H1 (cell line): Measurements from ENCODE around the gene PROZ. TPM values are rescaled to one million over a fixed set of nuclear protein-coding genes. Genes with fewer than 3 reads are reported as not detected.

Experiments used
- CTCF ChIA-PET: fragments of 300-600 bp; sonication (Branson Sonifier 250); formaldehyde crosslinking; loops from one replicate; lab custom pipeline; 2021; ENCODE audit not compliant: partially characterized antibody; lab: Charles Lee
- POLR2A ChIA-PET: fragments of 300-600 bp; sonication (Branson Sonifier 250); formaldehyde crosslinking; loops from one replicate; lab custom pipeline; 2021; ENCODE audit warnings: inconsistent platforms; ENCODE audit not compliant: partially characterized antibody; lab: Charles Lee
- DNase-seq, 2 experiments: peaks; one replicate each; pipeline versions ENCODE4 v3.0.0 to v3.0.0-alpha.2; 2010 to 2022; ENCODE audit warnings: low spot score in 2 of 2, low read depth in 1 of 2, mixed read lengths in 1 of 2
- FAIRE-seq: peaks from 2 replicates; lab custom pipeline; 2011; peaks lifted over from hg19 to GRCh38; lab: Jason Lieb, UNC
- H2AFZ ChIP-seq: 2 replicates; pipeline ENCODE4 v1.8.1; 2012; ENCODE audit warnings: low read length, inconsistent platforms
- H2AK5ac ChIP-seq: 2 replicates; pipeline ENCODE4 v1.6.1; 2013; ENCODE audit warnings: low read depth, low read length
- H2BK120ac ChIP-seq: replicated peaks from 2 replicates; pipeline ENCODE3; 2013; ENCODE audit warnings: low read depth, low read length, inconsistent platforms
- H2BK12ac ChIP-seq: 2 replicates; pipeline ENCODE4 v1.6.1; 2013; ENCODE audit warnings: low read depth, low read length
- H2BK15ac ChIP-seq: 2 replicates; pipeline ENCODE4 v1.6.1; 2013; ENCODE audit warnings: low read length
- H2BK20ac ChIP-seq: 2 replicates; pipeline ENCODE4 v1.6.1; 2013; ENCODE audit warnings: low read length
- H2BK5ac ChIP-seq: 2 replicates; pipeline ENCODE4 v1.6.1; 2013; ENCODE audit warnings: low read depth, low read length
- H3K14ac ChIP-seq: 2 replicates; pipeline ENCODE4 v1.6.1; 2013; ENCODE audit warnings: inconsistent platforms; ENCODE audit not compliant: insufficient read length
- H3K18ac ChIP-seq: 2 replicates; pipeline ENCODE4 v1.6.1; 2013; ENCODE audit warnings: low read length; ENCODE audit errors: extremely low read depth
- H3K23ac ChIP-seq: 2 replicates; pipeline ENCODE4 v1.6.1; 2013; ENCODE audit warnings: inconsistent platforms; ENCODE audit not compliant: insufficient read length
- H3K23me2 ChIP-seq: 2 replicates; pipeline ENCODE4 v1.6.1; 2013; ENCODE audit warnings: low read depth, low read length
- H3K27ac ChIP-seq: 2 replicates; pipeline ENCODE4 v1.6.1; 2011; ENCODE audit warnings: low read depth, low read length, inconsistent platforms
- H3K27me3 ChIP-seq, 4 experiments: replicated peaks in 1 of 4; 1 replicate in 1 of 4; 2 replicates in 3 of 4; pipeline versions ENCODE4 v1.6.1 to v1.8.1; 2011 to 2013; ENCODE audit warnings: low read length in 3 of 4, mild to moderate bottlenecking in 3 of 4, inconsistent platforms in 2 of 4, mixed read lengths in 2 of 4, moderate library complexity in 1 of 4; ENCODE audit not compliant: control insufficient read depth in 3 of 4, insufficient read depth in 3 of 4; ENCODE audit errors: extremely low read depth in 1 of 4
- H3K36me3 ChIP-seq, 4 experiments: 2 replicates each; pipeline versions ENCODE4 v1.6.1 to v1.8.1; 2011 to 2013; ENCODE audit warnings: mild to moderate bottlenecking in 4 of 4, low read length in 3 of 4, moderate library complexity in 2 of 4, control low read depth in 1 of 4, inconsistent platforms in 1 of 4; ENCODE audit not compliant: insufficient read depth in 4 of 4, control insufficient read depth in 2 of 4
- H3K4ac ChIP-seq: replicated peaks from 2 replicates; pipeline ENCODE3; 2013; ENCODE audit warnings: low read length, low read depth, mixed read lengths, inconsistent platforms; ENCODE audit not compliant: insufficient read length
- H3K4me1 ChIP-seq, 4 experiments: replicated peaks in 1 of 4; 1 replicate in 1 of 4; 2 replicates in 3 of 4; pipeline versions ENCODE4 v1.6.1 to v1.8.1; 2011 to 2013; ENCODE audit warnings: low read length in 3 of 4, inconsistent platforms in 2 of 4, mixed read lengths in 1 of 4; ENCODE audit not compliant: insufficient read depth in 4 of 4, control insufficient read depth in 3 of 4
- H3K4me2 ChIP-seq, 2 experiments: 2 replicates each; pipeline versions ENCODE4 v1.6.1 to v1.8.1; 2011 to 2013; ENCODE audit warnings: low read depth in 2 of 2, low read length in 2 of 2, control low read depth in 1 of 2, inconsistent platforms in 1 of 2, mild to moderate bottlenecking in 1 of 2; ENCODE audit not compliant: insufficient read depth in 1 of 2
- H3K4me3 ChIP-seq, 4 experiments: fragments of 200-600, 300-600 bp in 1 of 4; sonication (generic), shearing (Covaris generic), sonication (Bioruptor Twin) in 1 of 4; 2 replicates each; pipeline versions ENCODE4 v1.5.1 to v1.8.1; 2011 to 2016; ENCODE audit warnings: low read length in 4 of 4, low read depth in 3 of 4, control low read depth in 2 of 4, inconsistent platforms in 2 of 4, mild to moderate bottlenecking in 2 of 4, mixed read lengths in 1 of 4, moderate library complexity in 1 of 4; ENCODE audit not compliant: insufficient read depth in 2 of 4; ENCODE audit errors: extremely low read depth in 1 of 4
- H3K56ac ChIP-seq: replicated peaks from 2 replicates; pipeline ENCODE3; 2013; ENCODE audit warnings: low read depth, mild to moderate bottlenecking, mixed read lengths, low read length, inconsistent platforms; ENCODE audit not compliant: insufficient read length
- H3K79me1 ChIP-seq: 2 replicates; pipeline ENCODE4 v1.6.1; 2013; ENCODE audit warnings: low read depth, low read length, control low read depth
- H3K79me2 ChIP-seq, 2 experiments: 2 replicates each; pipeline versions ENCODE4 v1.6.1 to v1.8.1; 2012 to 2013; ENCODE audit warnings: low read length in 2 of 2, mild to moderate bottlenecking in 2 of 2, inconsistent platforms in 1 of 2; ENCODE audit not compliant: insufficient read depth in 2 of 2, control insufficient read depth in 1 of 2
- H3K9ac ChIP-seq, 4 experiments: replicated peaks in 1 of 4; 1 replicate in 1 of 4; 2 replicates in 3 of 4; pipeline versions ENCODE4 v1.6.1 to v1.8.1; 2011 to 2013; ENCODE audit warnings: low read depth in 3 of 4, low read length in 3 of 4, control low read depth in 2 of 4, mild to moderate bottlenecking in 2 of 4, moderate library complexity in 2 of 4, inconsistent platforms in 1 of 4; ENCODE audit errors: extremely low read depth in 1 of 4
- H3K9me3 ChIP-seq, 2 experiments: 2 replicates each; pipeline versions ENCODE4 v1.6.1 to v1.8.1; 2012 to 2013; ENCODE audit warnings: mild to moderate bottlenecking in 2 of 2, moderate library complexity in 2 of 2, control low read depth in 1 of 2, inconsistent platforms in 1 of 2, low read depth in 1 of 2, low read length in 1 of 2, mixed read lengths in 1 of 2; ENCODE audit not compliant: insufficient read depth in 2 of 2
- H4K20me1 ChIP-seq, 2 experiments: replicated peaks in 1 of 2; 2 replicates each; pipeline versions ENCODE3 to v1.8.1; 2011 to 2013; ENCODE audit warnings: inconsistent platforms in 2 of 2, low read length in 2 of 2, mild to moderate bottlenecking in 1 of 2; ENCODE audit not compliant: insufficient read depth in 2 of 2, control insufficient read depth in 1 of 2
- H4K5ac ChIP-seq: 2 replicates; pipeline ENCODE4 v1.6.1; 2013; ENCODE audit warnings: low read length, low read depth, mixed read lengths, inconsistent platforms; ENCODE audit not compliant: insufficient read length
- H4K8ac ChIP-seq: 2 replicates; pipeline ENCODE4 v1.8.0; 2013; ENCODE audit warnings: mild to moderate bottlenecking, moderate library complexity, low read length, inconsistent platforms; ENCODE audit not compliant: insufficient read depth; ENCODE audit errors: extremely low read depth
- H4K91ac ChIP-seq: replicated peaks from 2 replicates; pipeline ENCODE3; 2013; ENCODE audit warnings: low read length, mixed read lengths, inconsistent platforms; ENCODE audit not compliant: insufficient read length
- BACH1 ChIP-seq: IDR thresholded peaks from 2 replicates; pipeline ENCODE4 v1.6.1; 2012; ENCODE audit warnings: low read length, improper control_type of control experiment
- FOSL1 ChIP-seq: IDR thresholded peaks from 2 replicates; pipeline ENCODE4 v1.6.1; 2011; ENCODE audit warnings: mild to moderate bottlenecking, low read depth, low read length, moderate library complexity; ENCODE audit not compliant: insufficient read depth
- HDAC2 ChIP-seq, 2 experiments: fragments of 300-600 bp in 1 of 2; sonication (generic) in 1 of 2; IDR thresholded peaks; 2 replicates each; pipeline ENCODE4 v1.6.1; 2011 to 2012; ENCODE audit warnings: low read depth in 2 of 2, low read length in 2 of 2, mild to moderate bottlenecking in 2 of 2, moderate library complexity in 2 of 2, borderline replicate concordance in 1 of 2, inconsistent platforms in 1 of 2
- POLR2A ChIP-seq, 2 experiments: IDR thresholded peaks; 1 replicate in 1 of 2; 2 replicates in 1 of 2; pipeline ENCODE4 v1.6.1; 2011; ENCODE audit warnings: low read depth in 2 of 2, low read length in 2 of 2, mild to moderate bottlenecking in 2 of 2; ENCODE audit errors: control extremely low read depth in 1 of 2
- RAD21 ChIP-seq, 2 experiments: IDR thresholded peaks in 1 of 2; conservative IDR thresholded peaks in 1 of 2; 2 replicates each; pipeline ENCODE4 v1.6.1; 2011; ENCODE audit warnings: low read depth in 2 of 2, low read length in 2 of 2, improper control_type of control experiment in 1 of 2, inconsistent platforms in 1 of 2, mild to moderate bottlenecking in 1 of 2, moderate library complexity in 1 of 2
- SRF ChIP-seq: IDR thresholded peaks from 2 replicates; pipeline ENCODE4 v1.6.1; 2011; ENCODE audit warnings: mild to moderate bottlenecking, low read depth, low read length, moderate library complexity
- TAF7 ChIP-seq: optimal IDR thresholded peaks from 2 replicates; pipeline ENCODE3; 2011; ENCODE audit warnings: low read depth, mild to moderate bottlenecking, inconsistent platforms, low read length, moderate library complexity, borderline replicate concordance
- TCF12 ChIP-seq: IDR thresholded peaks from 2 replicates; pipeline ENCODE4 v1.6.1; 2011; ENCODE audit warnings: low read depth, mild to moderate bottlenecking, low read length
- WGBS, 2 experiments: shearing (Covaris generic) in 1 of 2; methylation state at CpG; one replicate each; pipeline versions ENCODE4 v1.1.6 to v1.1.7; 2013 to 2015; ENCODE audit warnings: low lambda C conversion rate in 2 of 2, mixed read lengths in 2 of 2, inconsistent platforms in 1 of 2, low coverage in 1 of 2, missing lambda C conversion rate in 1 of 2; ENCODE audit not compliant: insufficient replicate concordance in 2 of 2, insufficient coverage in 1 of 2, insufficient read length in 1 of 2; ENCODE audit errors: extremely low coverage in 1 of 2, missing lambda C conversion rate in 1 of 2; 5-methylcytosine and 5-hydroxymethylcytosine counted together
- polyA plus RNA-seq, 7 experiments: library from polyadenylated mRNA; depleted of rRNA in 3 of 7; stranded (reverse) in 5 of 7; unstranded in 2 of 7; fragments of >200 nt in 5 of 7; fragments of 200-250 nt in 2 of 7; gene quantifications; 1 replicate in 5 of 7; 2 replicates in 1 of 7; 4 replicates in 1 of 7; pipeline versions ENCODE4 v1.2.1 to v1.2.3, GENCODE V29; 2011 to 2013; ENCODE audit warnings: missing spikeins in 2 of 7, mixed read lengths in 2 of 7
- total RNA-seq: library from RNA; stranded (reverse); fragmentation: NEBNext Ultra II Directional; extraction: Animal tissue kit (Norgen Biotek cat#: 25700); gene quantifications from 2 replicates; pipeline ENCODE4 v1.2.1, GENCODE V29; 2021
- TF ChIP-seq, protein P1 (sequence below), 3 experiments: IDR thresholded peaks; 1 replicate in 2 of 3; 2 replicates in 1 of 3; pipeline versions ENCODE4 v1.5.1 to v1.6.1; 2011; ENCODE audit warnings: low read length in 3 of 3, mild to moderate bottlenecking in 3 of 3, inconsistent platforms in 2 of 3, low read depth in 1 of 3, moderate library complexity in 1 of 3; ENCODE audit not compliant: insufficient read depth in 1 of 3; ENCODE audit errors: control extremely low read depth in 1 of 3
- TF ChIP-seq, protein P2 (sequence below): IDR thresholded peaks from 2 replicates; pipeline ENCODE4 v1.6.1; 2012; ENCODE audit warnings: inconsistent platforms

The PROZ gene
- total and polyA plus RNA-seq, 2 of the 8 experiments (the other 6 are each of a cell fraction or from before 2014, with no cell fraction given): not detected

DNA sequence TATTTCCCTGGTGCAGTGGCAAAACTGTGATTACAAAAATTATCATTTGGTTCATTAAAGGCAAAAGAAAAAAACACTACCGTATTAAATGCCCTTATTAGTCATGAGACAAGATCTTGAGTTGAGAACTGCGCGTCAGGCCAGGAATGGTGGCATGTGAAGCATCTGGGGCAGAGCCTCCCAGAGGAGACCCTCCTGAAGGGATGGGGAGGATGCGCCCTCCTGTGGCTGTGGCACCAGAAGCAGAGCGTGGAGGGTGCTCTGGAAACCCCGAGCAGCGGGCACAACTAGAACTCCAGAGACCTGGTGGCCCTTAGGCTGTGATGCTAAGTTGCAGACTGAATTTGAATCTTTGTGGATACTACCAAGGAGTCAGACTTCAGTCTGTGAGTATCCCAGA is 62.4 kb downstream of the PROZ start:
- no peak overlapping the region for H3K9ac ChIP-seq
- H4K20me1 ChIP-seq: peaks cover 10 to 24% of the 10 kb centered on the region in 2 experiments
- no peak overlapping the region for H3K56ac ChIP-seq
- ChIA-PET CTCF (no interaction called here), POLR2A (interaction anchor here (0.6 to 1.1 kb wide), 4 partner anchors 9 to 75 kb away, joined by 3 read pairs; partner anchors contain the start of gene PROZ)
- no peak overlapping the region for H4K5ac ChIP-seq
- H2BK5ac ChIP-seq: no peak overlapping the region
- H3K79me1 ChIP-seq: peaks cover 19% of the 10 kb centered on the region
- H4K91ac ChIP-seq: no peak overlapping the region
- no peak for DNase-seq
- H3K4me2 ChIP-seq: no peak overlapping the region
- H2BK120ac ChIP-seq: no peak overlapping the region
- H2BK15ac ChIP-seq: no peak overlapping the region
- TF ChIP-seq, protein P1, sequence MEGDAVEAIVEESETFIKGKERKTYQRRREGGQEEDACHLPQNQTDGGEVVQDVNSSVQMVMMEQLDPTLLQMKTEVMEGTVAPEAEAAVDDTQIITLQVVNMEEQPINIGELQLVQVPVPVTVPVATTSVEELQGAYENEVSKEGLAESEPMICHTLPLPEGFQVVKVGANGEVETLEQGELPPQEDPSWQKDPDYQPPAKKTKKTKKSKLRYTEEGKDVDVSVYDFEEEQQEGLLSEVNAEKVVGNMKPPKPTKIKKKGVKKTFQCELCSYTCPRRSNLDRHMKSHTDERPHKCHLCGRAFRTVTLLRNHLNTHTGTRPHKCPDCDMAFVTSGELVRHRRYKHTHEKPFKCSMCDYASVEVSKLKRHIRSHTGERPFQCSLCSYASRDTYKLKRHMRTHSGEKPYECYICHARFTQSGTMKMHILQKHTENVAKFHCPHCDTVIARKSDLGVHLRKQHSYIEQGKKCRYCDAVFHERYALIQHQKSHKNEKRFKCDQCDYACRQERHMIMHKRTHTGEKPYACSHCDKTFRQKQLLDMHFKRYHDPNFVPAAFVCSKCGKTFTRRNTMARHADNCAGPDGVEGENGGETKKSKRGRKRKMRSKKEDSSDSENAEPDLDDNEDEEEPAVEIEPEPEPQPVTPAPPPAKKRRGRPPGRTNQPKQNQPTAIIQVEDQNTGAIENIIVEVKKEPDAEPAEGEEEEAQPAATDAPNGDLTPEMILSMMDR (IDR thresholded peaks at IDR 0.05; ENCODE audit: control extremely low read depth in 1 of 3, insufficient read depth in 1 of 3, low read depth in 1 of 3, low read length in 3 of 3): peak; percentile 21 to 45 (median 44); a peak in 3 of 4 replicates
- TF ChIP-seq TCF12 (no peak), SRF (no peak), TAF7 (no peak), FOSL1 (no peak), BACH1 (no peak), RAD21 (IDR thresholded peaks at IDR 0.05 in 1 of 2, conservative IDR thresholded peaks at IDR 0.05 in 1 of 2; ENCODE audit: low read depth in 2 of 2, low read length in 2 of 2) (peak; percentile 42 to 51; a peak in 3 of 4 replicates), HDAC2 (IDR thresholded peaks at IDR 0.05; ENCODE audit: borderline replicate concordance in 1 of 2, low read depth in 2 of 2, low read length in 2 of 2) (no peak), POLR2A (IDR thresholded peaks at IDR 0.05; ENCODE audit: control extremely low read depth in 1 of 2, low read depth in 2 of 2, low read length in 2 of 2) (no peak)
- TF ChIP-seq, protein P2, sequence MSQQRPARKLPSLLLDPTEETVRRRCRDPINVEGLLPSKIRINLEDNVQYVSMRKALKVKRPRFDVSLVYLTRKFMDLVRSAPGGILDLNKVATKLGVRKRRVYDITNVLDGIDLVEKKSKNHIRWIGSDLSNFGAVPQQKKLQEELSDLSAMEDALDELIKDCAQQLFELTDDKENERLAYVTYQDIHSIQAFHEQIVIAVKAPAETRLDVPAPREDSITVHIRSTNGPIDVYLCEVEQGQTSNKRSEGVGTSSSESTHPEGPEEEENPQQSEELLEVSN: no peak
- H3K9me3 ChIP-seq: no peaks in the 10 kb centered on the region
- H2BK20ac ChIP-seq: no peak overlapping the region
- no peak overlapping the region for H3K4me3 ChIP-seq
- no peaks in the 10 kb centered on the region for H3K23me2 ChIP-seq
- no peak overlapping the region for H3K23ac ChIP-seq
- H3K14ac ChIP-seq: no peak overlapping the region
- 92% methylated on average over 7 of the region's 7 CpGs; no CpG with 5 or more reads in 1 of the 2 experiments for WGBS, 2 experiments
- H3K79me2 ChIP-seq: peaks cover 14 to 96% of the 10 kb centered on the region in 2 experiments
- peaks cover 0 to 11% (median 5%) of the 10 kb centered on the region in 4 experiments; a peak in 6 of 7 replicates for H3K4me1 ChIP-seq
- no peak overlapping the region for H4K8ac ChIP-seq
- no peak overlapping the region for H2AK5ac ChIP-seq
- H2AFZ ChIP-seq: no peak overlapping the region
- peaks cover 19 to 65% (median 26%) of the 10 kb centered on the region in 4 experiments; a peak in 7 of 8 replicates for H3K36me3 ChIP-seq
- H3K27me3 ChIP-seq: no peaks in the 10 kb centered on the region
- H3K4ac ChIP-seq: no peak overlapping the region
- no peak overlapping the region for H2BK12ac ChIP-seq
- no peak overlapping the region for H3K18ac ChIP-seq
- FAIRE-seq: no peak
- H3K27ac ChIP-seq: no peak overlapping the region
